GM19468 (cell line): ENCODE data around the gene COQ10A.
A peak's percentile ranks its signal among the peaks of the same experiment; 100 is the strongest.
"Not testable (repeated sequence)": the region's sequence is repeated elsewhere in the genome, so short reads cannot be mapped to it uniquely, and the experiment has no call there.

Experiments used
- ATAC-seq: cut with Tn5 transposase; IDR thresholded peaks from one replicate; pipeline ENCODE4 v1.9.1; 2021; ENCODE audit warnings: mild to moderate bottlenecking, moderate library complexity, moderate number of reproducible peaks; ENCODE audit not compliant: unreplicated experiment; ENCODE audit errors: extremely low read depth

COQ10A gene

DNA sequence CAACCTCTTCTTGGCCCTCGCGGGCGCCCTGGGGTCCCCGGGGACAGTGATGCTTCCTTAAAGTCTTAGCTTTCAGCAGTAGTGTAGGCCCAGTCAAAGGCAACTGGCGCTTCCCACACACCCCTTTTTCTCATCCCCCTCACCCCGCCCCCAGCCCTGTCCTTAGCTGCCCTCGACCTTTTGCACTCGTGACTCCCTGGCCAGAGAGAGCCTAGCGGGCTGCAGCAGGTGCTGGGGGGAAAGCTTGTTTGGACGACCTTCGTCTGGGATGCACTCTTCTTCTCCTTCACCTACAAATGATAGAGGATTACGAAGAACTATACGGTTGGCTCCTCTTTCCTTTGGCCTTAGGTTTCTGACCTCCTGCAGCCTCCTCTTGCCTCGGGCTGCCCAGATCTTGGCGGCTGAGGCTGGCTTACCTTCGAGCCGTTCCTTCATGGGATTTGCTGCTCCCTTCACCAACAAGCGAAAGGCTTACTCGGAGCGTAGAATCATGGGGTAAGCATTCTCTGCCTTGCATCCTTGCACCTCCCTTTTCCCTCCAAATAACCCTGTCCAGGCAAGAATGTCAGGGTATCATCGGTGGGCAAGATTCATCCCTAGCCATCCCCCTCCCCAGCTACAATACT is 815 bp downstream of the COQ10A start:
- ATAC-seq: no peak

- no peak for ATAC-seq
Observed at GRCh38 chr12:56271031-56271430, 4.3 kb downstream of the COQ10A start.

- ATAC-seq: not testable (repeated sequence)
Observed at GRCh38 chr12:56272468-56272867, 5.7 kb downstream of the COQ10A start.

DNA sequence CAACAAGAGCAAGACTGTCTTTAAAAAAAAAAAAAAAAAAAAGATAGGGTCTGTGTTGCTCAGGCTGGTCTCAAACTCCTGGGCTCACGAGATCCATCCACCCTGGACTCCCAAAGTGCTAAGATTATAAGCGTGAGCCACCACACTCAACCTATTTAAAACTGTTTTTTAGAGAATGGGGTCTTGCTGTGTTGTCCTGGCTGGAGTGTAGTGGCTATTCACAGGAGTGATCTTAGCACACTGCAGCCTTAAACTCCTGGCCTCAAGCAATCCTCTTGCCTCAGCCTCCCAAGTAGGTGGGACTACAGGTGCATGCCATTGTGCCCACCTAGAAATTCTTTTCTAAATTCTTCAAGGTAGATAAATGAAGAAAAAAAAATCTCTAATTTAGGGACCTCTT is 7.6 kb downstream of the COQ10A start:
- no peak for ATAC-seq

- no peak for ATAC-seq
Observed at GRCh38 chr12:56278905-56279304, 12.2 kb downstream of the COQ10A start.

DNA sequence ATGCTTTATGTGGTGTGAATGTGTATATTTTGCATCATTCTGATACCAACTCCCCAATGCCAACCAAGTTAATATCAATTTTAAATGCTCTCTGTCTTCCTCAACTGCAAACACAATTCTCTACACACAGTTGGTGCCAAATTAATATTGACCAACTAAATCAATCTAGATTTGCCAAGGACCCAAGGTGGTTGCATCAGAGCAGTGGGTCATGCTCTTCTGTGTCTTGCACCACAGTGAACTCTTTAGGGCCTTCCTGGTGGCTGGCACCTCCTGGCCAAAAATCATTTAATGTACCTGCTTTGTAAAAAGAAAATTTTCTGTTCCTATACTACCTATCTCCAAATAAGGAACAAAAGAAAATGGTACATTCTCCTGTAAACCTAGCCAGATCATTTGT is 14.1 kb downstream of the COQ10A start:
- no peak for ATAC-seq

GRCh38 chr12:56282030-56282429 is 15.3 kb downstream of the COQ10A start:
- ATAC-seq: no peak

GRCh38 chr12:56282579-56282978 is 15.8 kb downstream of the COQ10A start:
- no peak for ATAC-seq

DNA sequence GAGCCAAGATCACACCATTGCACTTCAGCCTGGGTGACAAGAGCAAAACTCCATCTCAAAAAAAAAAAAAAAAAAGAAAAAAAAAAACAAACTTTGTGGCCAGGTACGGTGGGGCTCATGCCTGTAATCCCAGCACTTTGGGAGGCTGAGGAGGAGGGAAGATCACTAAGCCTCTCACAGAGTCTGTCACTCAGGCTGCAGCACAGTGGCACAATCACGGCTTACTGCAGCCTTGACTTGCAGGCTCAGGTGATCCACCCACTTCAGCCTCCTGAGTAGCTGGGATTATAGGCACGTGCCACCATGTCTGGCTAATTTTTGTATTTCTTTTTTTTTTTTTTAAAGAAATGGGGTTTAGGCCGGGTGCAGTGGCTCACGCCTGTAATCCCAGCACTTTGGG is 17.5 kb downstream of the COQ10A start:
- not testable (repeated sequence) for ATAC-seq

DNA sequence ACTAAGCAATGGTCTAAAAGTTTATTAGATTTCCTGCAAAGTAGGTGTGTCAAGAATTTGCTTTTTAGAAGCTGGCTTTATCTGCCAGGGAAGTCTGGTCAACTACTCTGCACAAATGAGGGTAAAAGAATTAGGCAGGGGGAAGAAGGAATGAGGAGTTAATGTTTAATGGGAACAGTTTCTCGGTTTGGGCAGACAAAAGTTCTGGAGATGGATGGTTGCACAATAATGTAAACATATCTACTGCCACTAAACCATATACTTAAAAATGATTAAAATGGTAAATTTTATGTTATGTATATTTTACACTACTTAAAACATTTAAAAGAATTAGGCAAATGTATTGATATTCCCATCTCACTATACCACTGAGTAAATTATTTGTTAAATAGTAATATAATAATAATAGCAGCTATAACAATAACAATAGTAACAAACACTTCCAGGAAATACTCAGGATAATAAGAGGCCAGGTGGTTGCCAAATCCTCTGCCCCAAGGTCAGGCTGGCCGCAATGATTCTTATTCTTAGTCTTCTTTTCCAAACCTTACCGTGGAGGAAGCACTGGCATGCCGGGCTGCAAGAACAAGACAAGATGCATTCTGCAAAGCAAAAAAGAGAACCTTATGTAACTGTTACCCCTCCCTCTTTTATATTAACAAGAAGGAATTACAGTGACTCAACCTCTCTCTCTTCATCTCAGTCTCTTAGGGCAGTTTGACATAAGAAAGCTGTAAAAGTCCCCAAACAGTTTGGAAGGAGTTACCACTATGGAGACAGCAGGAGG is 19.5 kb downstream of the COQ10A start:
- ATAC-seq: no peak

DNA sequence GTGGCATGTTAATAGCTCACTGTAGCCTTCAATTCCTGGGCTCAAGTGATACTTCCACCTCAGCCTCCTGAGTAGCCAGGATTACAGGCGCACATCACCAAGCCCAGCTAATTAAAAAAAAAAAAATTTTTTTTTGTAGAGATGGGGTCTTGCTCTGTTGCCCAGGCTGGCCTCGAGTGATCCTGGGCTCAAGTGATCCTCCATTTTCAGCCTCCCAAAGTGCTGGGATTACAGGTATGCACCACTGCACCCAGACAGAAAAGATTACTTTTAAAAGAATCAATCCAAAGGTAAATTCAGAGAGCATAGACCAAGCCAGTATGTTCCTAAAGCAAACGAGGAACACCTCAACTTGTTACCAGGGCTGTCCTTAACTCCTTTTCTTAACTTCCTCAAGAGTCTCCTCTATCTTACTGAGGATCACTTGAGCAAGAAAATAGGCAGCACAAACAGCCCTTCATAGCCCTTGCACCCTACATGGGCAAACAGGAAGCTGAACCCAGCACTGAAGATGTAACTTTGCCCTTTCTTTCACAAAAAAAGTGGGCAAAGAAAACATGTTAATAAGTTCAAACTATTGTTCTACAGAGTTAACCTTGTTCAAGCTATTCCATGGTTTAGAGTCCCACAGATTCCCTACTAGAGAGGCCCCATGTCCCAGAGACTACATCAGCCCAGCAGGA is 22.1 kb downstream of the COQ10A start:
- ATAC-seq: no peak

DNA sequence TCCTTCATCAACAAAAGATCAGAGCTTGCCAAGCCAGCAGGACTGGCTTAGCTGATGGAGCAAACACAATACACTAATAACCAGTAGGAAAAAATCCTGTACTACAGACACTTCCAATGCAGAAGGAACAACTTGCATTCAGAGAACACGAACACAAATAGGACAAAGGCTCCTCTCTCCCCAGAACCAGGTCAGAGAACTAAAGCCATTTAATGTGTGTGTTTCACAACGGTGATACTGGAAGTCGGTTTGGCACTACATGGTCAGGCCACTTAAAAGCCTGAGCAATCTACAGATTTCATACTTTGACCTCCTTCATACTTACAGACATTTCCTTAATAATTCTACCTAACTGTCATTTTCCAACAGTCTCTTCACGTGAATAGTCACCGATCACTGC is 27.1 kb downstream of the COQ10A start:
- no peak for ATAC-seq

GRCh38 chr12:56296295-56296694 is 29.6 kb downstream of the COQ10A start:
- no peak for ATAC-seq

DNA sequence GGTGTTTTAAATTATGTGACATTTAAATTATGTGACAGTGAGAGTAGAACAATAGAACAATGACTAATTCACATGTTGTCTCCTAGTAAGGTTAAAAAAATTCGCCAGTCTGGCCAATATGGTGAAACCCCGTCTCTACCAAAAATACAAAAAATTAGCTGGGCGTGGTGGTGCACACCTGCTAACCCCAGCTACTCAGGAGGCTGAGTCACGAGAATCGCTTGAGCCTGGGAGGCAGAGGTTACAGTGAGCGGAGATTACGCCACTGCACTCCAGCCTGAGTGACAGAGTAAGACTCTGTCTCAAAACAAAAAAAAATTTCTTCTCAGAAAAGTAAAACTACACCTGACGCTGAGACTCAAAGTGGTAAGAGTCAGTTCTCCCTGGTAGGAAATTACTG is 30.7 kb downstream of the COQ10A start:
- no peak for ATAC-seq

DNA sequence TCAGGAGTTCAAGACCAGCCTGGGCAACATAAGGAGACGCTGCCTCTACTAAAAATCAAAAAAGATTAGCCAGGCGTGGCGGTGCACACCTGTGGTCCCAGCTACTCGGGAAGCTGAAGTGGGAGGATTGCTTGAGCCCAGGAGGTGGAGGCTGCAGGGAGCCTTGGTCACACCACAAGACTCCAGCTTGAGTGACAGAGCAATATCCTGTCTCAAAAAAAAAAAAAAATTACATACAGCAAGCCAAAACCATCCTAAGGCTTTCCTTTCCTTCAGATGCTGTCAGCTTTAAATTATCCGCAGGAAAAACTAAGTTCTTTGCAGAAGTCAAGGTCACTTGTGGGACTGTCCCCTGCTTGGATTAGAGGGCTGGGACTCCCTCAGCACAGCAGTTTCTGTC is 32.1 kb downstream of the COQ10A start:
- no peak for ATAC-seq

DNA sequence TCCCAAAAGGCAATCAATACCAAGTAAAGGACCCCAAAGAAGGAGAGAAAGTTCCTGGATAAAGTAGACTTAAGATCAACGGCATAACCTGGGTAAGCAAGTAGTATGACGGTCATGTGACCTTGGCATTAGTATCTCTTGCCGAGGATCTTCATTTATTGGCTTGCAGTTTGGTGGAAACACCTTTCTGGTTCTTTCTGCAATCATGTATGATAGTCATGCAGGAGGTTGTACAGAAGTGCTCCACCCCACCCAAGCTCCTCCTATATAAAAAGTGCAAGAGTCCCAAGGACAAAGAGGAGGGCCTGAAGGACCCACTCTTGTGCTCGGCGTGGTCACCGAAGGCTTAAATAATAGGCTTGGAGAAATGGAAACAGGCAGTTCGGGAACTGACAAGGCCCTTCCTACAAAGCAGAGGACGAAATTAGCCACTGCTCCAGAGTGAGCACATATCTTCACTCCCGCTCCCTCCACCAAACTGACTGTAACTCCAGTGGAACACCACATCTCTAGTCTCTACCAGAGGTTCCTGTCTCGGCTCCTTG is 32.6 kb downstream of the COQ10A start:
- ATAC-seq: no peak

- peak; percentile 72 for ATAC-seq
Observed at GRCh38 chr12:56299853-56300643, 33.3 kb downstream of the COQ10A start, which contains the start of gene CS. Gene CS (minus strand): TSS chr12:56300330. CDS start chr12:56300201, 129 bp downstream.

DNA sequence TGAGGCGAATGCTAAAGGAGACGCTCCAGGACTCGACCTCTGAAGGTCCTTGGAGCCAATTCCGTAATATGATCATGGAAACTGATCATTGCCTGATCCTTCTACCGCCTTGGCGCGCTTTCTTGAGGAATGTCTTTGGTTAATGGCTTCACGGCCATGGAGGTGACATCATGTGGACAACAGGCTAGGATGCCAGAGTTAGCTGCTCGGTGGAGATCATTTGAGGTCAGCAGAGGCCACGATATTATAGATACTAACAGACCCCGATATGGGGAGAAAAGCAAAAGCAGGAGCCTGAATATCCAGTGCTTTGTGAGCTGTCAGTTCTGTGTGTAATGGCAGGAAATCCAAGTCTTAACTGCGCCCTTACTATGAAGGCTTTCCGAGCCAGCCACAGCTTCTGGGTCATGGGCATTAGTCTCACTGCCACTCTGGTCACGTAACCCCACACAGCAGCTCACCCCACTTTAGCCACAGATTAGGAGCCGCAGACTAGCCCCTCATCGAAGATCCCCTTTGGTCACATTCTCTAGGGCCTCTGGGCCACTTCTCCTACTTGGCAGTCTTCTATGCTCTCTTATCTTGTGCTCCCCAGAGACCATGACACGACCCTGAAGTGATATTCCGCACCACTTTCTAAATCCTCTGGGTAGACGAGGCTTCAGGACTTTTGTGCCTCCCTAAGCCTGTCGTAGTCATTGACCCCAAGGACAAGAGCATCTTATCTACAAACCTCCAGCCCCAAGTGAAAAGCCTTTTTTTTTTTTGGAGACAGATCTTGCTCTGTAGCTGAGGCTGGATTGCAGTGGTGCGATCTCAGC is 34.1 kb downstream of the COQ10A start:
- no peak for ATAC-seq

DNA sequence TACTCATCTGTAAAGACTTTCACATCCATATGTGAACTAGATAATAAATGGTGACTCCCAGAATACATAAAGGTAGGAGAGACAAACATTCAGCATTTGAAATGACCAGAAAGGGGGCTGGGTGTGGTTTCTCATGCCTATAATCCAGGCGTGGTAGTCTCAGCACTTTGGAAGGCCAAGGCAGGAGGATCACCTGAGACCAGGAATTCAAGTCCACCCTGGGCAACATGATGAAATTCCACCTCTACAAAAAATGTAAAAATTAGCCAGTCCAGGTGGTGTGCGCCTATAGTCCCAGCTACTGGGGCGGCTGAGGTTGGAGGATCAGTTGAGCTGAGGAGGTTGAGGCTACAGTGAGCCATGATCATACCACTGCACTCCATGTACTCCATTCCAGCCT is 37.5 kb downstream of the COQ10A start:
- ATAC-seq: no peak
